GM21717 (cell line): ENCODE data around the gene MYO3A.

ENCODE experiments used
- ATAC-seq: cut with Tn5 transposase; IDR thresholded peaks from one replicate; pipeline ENCODE4 v1.9.1; 2021; ENCODE audit warnings: mild to moderate bottlenecking, moderate library complexity; ENCODE audit not compliant: unreplicated experiment

MYO3A gene

DNA sequence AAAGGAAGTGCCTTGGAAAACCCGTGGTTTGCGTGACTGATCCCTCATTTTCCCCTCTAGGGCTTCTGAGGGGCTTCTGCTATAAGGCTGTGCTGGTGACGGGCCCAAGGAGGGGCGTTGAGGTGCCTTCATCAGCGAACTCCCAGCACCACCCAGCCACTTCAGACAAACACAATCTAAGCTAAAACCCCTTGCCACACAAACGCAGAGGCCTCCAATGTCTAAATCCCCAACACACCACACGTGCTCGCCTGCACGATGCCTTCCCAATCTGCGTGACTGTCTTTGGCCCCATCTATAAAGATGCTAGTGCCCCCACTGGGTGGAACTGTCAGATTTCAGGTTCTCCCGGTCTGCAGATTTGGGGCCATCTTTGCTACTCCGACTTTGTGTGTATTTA is 278.5 kb downstream of the MYO3A start:
- no peak for ATAC-seq

DNA sequence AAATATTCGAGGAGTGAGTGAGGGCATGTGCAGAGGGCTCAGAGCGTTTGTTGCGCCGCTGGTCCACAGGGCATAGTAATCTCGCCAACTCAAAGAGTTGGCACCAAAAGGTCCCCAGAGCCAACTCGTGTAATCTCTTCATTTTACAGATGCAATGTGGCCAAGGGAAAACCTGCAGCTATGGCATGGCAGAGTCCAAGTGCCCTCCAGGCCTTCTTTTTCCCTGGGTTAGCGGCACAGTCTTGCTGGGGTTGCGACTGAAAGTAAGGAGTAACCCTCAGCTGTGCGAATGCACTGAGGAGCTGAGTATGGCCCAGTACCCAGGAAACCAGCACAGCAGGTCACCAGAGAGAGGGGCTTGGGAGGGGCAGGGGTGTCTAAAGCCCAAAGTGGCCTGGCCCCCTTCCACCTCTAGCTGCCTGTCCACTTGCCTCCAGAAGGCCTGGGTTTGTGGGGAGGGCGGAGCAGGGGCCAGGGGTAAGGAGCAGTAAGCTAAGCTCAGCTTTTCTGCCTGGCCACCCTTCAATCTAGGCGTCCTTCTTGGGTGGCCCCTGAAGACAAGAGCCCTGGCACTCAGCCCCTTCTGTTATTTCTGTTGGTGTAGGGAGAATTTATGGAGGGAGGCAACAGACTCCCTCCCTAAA is 279.2 kb downstream of the MYO3A start:
- no peak for ATAC-seq

DNA sequence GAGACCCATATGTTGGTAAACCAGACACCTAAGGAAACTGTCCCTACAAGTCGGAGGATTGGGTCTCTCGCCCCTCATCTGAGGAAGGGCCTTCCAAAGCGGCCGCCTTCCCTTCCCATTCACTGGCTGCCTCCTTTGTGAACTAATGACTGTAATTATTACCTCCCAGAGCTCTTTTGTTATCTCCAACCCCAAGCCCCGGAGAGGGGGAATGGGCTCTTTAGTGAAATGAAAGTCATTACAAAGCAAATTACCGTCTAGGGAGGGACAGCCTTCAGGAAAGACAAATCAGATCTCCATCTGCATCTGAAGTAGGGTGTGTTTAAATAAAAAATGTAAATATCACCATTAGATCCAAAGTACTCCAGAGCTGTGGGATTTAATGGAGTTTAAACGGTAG is 280.0 kb downstream of the MYO3A start:
- no peak for ATAC-seq

DNA sequence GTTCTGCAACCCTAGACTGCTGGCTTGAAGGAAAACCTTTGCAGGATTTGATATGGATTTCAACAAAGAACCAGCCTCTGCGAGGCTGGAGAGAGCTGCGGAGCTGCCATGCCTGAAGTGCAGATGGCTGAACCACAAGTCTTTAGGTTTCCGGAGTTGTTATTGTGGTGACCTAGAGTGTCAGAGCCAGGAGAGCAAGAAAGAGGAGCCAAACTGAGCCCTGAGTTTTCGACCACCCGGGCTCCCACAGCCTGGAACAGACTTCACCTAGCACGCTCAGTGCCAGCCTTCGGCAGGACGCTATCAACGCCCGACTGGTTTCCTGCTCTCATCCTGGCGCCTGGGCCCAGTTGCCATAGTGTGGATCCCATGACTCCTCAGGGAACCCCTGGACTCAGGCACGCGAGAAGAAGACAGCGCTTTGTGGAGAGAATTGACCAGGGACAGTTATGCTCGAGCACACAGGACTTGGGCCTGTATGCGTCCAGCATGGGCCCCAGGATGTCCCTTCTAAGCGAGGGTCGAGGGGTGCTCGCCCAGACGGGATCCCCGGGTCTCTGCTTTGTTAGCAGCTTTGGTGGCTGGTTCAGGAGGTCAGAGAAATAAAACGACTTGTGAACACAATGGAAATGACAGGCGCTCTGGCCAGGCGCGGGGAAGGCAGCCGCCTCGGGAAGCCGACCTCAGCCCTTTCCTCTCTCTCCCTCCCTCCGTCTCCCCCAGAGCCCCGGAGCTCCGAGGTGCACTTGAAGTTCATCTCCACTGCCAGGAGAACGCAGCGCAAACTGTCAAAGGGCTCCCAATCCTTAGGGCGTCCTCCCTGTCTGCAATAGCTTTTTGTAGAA is 280.7 kb downstream of the MYO3A start:
- ATAC-seq, result no peak

DNA sequence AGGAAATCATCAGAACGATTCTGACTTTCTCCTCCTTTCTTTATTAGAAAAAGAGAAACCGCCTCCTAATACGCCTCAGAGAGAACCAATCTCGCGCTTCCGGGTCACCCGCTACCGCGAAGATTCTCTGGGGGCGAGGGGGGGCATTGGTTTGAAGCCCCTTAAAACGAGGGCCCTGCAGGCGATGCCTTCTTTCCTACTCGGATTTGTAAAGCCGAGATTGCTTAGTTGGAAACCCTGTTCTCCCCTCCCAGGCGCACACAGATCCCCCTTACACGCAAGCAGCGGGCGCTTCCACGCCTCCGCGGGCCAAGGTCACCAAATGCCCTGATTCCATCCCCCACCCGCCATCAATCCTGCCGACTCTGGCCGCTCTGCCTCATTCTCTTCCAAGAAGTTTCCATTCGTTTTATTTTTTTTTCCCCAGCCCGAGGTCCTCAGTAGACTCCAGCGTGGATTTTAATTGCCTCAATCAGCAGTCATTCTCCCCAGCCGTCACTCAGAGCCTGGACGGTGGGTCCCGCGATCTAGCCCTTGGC is 281.4 kb downstream of the MYO3A start:
- no peak for ATAC-seq

DNA sequence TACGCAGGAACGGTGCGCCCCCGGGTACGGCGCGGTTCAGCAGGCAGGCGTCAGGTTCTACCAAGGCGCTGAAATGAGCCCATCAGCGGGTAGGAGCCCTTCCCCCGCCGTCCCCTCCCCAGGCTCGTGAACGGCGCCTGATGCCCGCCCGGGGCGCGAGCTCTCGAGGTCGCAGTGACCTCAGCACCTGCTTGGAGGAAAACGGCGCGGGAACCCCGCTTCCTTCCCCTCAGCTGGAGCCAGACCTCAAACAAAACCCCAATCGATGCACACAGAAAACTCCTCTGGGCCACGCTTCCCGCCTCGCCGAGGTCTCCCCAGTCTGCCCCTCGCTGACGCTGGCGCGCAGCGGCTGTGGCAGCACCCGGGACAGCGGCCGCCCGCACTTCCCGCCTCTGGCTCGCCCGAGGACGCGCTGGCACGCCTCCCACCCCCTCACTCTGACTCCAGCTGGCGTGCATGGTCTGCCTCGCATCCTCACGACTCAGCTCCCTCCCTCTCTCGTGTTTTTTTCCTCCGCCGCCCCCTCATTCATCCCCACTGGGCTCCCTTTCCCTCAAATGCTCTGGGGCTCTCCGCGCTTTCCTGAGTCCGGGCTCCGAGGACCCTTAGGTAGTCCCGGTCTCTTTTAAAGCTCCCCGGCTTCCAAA is 282.0 kb downstream of the MYO3A start:
- no peak for ATAC-seq

DNA sequence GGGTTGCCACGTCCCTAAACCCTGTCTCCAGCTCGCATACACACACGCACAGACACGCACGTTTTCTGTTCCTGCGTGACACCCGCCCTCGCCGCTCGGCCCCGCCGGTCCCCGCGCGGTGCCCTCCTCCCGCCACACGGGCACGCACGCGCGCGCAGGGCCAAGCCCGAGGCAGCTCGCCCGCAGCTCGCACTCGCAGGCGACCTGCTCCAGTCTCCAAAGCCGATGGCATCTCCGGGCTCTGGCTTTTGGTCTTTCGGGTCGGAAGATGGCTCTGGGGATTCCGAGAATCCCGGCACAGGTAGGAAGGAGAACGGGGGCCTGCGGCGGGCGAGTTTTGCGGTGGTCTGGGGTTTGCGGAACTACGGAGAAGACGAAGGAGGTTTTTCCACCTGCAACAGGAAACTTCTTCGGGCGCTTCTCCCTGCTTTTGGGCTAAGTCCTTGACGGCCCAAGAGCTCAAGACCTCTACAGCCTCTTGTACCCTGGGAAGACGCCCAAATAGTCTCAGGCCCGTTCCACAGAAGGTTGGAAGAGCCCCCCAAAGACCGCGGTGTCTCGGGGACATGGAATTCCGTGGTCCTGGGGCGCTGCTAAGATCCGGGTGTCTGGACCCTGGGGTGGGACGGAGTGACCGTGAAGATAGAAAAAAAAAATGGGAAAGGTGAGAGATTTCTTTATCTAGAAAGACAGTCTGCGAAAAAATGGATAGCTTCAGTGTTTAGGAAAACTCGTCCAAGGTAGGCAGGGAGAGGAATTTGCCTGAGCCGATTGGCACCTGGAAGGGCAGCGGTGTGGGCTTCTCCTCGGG is 282.8 kb downstream of the MYO3A start, which contains the start of gene GAD2:
Gene GAD2 (plus strand): TSS at position 190 of the 811 bp plus-strand sequence. CDS start 36 bp downstream, at position 226.
- no peak for ATAC-seq

DNA sequence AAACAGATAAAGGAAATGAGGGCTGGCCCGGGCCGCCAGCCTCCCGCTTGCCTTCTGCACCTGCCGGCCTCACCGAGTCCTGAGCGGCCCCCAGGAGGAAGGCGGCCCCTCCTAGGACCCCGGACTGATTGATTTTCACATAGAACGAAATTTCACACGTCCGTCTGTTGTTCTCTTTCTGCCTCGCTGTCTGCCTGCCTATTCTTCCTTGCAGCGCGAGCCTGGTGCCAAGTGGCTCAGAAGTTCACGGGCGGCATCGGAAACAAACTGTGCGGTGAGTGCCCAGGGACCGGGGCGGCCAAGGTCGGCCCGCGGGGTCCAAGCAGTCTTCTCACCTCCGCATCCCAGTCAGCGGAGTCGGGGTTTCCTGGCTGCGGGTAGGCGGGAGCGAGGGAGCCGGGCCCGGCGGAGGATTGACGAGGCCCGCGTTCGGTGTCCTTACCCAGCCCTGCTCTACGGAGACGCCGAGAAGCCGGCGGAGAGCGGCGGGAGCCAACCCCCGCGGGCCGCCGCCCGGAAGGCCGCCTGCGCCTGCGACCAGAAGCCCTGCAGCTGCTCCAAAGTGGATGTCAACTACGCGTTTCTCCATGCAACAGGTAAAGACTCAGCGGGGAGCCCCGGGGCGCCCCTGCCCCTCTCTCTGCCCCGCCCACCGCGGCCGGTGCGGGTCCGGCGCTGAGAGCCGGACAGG is 283.5 kb downstream of the MYO3A start:
- no peak for ATAC-seq

DNA sequence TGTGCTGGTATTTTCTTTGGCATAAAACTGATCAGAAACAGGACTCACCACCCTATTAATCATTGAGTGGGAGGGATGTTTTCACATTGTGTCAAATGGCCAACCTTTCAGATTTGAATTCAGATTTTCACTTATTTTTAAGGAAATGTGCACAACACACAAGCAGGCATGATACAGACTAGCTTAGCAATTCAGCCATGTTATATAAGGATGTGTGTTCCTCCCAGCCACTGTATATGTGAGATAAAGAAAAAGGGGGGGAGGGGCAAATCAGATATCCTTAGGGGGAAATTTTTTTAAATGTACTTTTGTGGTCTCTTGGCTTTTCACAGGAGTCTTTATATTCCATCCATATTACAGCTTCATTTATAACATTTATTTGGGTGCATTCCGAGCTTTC is 285.6 kb downstream of the MYO3A start:
- no peak for ATAC-seq

DNA sequence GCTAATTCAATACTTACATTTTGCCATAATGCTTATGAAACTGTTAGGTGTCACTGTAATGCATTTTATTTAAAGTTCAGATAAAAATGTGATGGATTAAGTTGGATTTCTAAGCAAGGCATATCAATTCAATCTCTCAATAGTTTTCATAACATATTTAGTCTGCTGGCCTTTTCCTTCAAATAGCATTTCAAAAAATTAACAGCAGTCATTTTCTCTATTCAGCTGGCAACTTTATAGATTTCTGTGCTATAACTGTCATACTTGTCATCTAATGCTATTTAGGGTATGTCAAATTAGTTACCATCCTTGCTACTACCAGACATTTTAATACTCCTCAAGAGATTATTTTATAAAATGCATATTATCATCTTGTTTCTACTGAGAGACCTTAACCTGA is 286.9 kb downstream of the MYO3A start:
- ATAC-seq, result no peak

DNA sequence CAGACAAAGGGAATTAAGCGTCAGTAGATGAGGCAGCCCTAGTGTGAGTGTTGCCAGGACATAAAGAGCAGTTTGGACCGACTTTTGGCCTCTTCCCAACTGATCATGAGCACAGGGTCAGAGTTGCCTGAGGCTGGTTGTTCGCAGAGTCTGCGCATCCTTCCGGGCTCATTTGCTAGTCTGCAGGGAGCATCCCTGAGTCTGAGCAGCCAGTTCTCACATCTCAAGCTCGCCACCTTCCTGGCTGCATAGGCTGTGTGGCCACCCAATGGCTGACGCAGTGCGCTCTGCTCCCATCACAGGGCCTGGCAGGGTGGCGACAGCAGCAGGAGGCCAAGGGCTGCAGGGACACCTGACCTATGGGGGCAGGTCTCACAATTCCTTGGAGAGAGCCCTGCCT is 287.5 kb downstream of the MYO3A start:
- ATAC-seq, result no peak

DNA sequence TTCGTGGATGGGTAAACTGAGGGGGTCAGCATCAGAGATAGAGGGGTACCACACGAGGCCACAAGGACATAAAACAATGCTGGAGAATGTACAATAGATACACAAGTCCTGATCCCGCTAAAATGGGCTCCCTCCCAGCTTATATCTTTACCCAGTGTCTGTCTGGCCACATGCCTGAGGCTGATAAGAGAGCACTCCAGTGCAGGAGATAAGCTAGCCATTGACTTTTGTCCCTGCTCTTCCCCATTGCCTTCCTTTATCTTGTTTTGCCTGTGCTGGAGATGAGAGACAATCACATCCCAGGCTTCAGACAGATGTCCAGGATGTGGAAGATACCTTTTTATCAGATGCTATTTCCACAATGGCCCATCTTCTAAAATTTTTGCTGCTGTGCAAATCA is 288.5 kb downstream of the MYO3A start:
- no peak for ATAC-seq

DNA sequence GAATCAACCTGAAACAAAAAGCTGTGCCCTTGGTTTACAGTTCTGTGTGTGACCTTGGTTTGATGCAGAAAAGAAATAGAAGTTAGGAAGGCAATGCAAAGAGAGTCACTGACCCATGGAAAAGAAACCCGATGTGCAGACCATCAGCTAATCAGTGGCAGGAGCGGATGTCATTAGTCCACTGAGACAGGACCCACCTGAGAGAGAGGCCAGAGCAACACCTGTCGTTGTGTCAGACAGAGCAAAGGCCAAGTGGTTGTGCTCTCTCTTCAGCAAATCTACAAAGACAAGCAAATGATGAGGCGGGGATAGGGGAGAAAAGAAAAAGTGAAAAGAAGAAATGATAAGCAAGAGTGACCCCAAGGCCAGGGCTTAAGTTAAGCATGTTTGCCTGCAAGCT is 291.3 kb downstream of the MYO3A start:
- no peak for ATAC-seq

DNA sequence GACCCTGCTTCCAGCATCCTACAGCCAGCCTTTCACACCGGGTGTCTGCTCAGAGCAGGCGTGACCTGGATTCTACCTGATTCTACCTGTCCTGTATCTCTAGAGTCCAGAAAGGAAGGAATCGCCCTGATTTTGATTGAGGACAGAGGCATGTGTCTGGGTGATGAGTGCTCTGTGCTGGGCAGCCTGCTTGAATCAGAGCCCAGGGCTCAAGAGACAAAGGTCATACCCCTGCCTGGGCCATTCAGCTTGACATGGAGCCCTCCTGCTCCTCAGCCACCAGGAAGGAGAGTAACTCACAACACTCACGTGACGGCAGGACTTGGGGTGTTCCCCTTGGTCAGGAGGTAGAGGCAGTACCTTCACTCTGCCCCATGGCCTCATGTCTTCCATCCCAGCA is 293.8 kb downstream of the MYO3A start:
- no peak for ATAC-seq

DNA sequence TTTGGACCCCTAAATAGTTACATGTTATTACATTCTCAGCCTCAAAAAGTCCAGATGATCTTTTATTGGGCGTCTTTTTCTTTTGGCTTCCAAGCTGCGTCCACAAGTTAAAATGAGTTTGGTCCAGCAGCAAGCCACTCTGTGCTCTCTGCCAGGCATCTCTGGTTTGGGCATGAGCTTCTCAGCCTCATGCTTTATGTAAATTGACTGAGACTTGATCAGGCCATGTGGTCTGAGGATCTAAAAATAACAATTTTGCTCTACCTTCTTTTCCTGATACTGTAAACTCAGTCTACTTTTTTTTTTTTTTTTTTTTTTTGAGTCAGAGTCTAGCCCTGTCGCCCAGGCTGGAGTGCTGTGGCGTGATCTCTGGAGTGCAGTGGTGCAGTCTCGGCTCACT is 298.1 kb downstream of the MYO3A start:
- no peak for ATAC-seq

DNA sequence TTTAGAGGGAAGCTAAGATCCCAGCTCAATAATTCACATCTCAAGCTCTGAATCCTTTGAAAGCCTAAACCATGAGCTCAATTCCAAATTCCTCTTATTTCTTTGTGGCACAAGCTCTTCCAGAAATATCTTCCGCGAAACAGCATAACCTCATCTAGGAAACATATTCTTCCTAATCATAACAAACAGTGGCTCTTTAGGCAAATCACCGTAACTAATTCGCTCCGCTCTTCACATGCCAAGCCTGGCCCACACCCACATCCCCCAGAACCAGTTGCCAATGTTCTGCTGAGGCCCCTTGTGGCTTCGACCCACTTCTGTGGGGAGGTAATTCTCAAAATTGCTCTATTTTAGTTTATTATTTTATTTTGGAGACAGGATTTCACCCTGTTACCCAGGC is 301.7 kb downstream of the MYO3A start:
- no peak for ATAC-seq

DNA sequence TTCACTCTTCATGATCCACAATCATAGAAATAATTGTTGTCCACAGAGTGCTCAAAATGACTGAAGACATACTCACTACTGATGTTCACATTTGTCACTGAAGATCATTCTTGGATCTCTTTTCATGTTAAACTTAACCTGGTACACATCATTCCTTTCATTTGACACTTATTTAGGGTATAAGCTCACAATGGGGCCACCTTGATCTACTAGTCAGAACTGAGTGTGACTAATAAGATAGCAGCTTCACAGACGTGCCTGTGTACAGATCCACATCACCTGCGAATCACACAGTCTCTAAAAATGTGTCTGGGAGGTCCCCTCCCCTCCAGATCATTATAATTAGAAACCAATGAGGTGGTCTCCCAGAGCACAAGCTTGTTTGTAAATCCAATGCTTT is 304.3 kb downstream of the MYO3A start:
- ATAC-seq, result no peak

DNA sequence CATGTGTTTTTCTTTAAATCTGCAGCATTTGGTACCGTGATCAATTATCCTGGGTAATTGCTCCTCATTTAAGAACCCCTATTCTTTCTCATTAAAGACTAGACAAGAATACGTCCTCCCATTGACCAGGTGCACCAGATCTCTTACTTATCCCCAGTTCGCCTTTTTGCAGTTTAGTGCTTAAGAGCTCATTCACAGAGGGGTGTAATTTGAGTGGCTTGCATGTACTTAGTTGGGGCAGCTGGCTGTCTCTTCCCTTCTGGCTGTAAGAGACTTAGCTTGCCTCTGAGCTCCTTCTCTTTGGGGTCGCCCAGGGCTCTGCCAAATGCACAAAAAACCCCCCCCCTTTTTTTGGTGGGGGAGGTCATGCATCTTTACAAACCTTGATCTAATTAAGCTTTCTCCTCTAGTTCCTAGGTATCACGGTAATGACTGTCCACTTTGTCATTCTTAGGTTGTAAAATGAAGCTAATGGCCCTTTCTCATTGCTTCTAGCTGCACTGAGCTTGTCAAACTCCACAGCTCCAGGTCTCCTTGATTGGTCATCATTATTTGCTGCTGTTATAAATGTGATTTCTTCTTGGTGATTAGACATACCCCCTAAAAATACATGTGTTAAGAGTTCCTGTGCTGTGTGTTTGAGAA is 308.8 kb downstream of the MYO3A start:
- ATAC-seq, result no peak

DNA sequence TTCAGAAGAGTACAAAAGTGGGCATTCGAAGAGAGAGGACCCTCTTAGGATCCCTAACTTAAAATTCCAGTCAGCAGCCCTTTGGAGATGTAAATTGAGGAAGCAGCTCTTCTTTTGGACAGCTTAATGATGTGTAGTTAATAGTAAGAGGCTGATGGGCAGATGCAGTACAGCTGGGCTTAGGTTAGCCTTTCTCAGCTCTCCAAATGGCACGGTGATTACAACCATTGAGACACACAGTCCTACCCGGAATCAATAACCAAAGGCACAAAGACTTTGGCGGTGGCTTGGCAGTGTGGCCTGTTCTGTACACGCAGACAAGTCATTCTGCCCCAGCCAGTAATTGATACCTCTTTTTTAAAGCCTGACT is 309.3 kb downstream of the MYO3A start:
- ATAC-seq, result no peak

DNA sequence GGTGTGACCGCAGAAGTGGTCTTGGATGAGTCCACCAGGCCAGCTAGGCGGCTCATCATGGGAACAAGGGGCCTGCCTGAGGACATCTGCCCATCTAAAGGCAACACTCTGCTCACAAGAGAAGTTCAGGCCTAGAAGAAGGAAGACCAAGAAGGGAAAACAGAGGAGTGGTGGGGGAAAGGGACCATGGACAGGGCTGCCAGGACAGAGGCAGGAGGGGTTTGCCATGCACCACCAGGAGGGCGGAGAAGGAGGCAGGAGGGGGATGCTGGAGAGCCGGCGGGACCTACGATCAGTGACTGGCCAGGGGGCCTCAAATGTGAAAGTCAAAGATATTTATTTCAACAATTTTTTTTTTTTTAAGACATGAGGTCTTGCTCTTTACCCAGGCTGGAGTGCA is 315.7 kb downstream of the MYO3A start:
- ATAC-seq, result no peak
